ENCODE results near the gene BLVRA. TPM values are rescaled to one million over a fixed set of nuclear protein-coding genes. Genes with fewer than 3 reads are reported as not detected.
"Not testable (repeated sequence)": the region's sequence is repeated elsewhere in the genome, so short reads cannot be mapped to it uniquely, and the experiment has no call there.

Gene BLVRA
- 10 to 100 TPM; 24.3 to 92.0 (median 74.7) TPM for polyA plus RNA-seq

- 1 to 4% (median 4%) methylated on average over 55 to 67 of the region's 67 CpGs for WGBS, 3 donors
- H3K27ac ChIP-seq (ENCODE audit: low read depth, low read length): no peak within 1 kb of the TSS
These were observed at the start of gene BLVRA for GRCh38 chr7:43758029-43758821. TSS of gene BLVRA (plus strand) at chr7:43758680. CDS start at chr7:43771159, 12,479 bp downstream.

GRCh38 chr7:43711503-43711902, 47.0 kb upstream of the BLVRA start:
- no peak overlapping the region for H3K27ac ChIP-seq (ENCODE audit: low read depth, low read length)
- WGBS, 3 donors: 89 to 100% (median 93%) methylated on average over 1 of the region's 1 CpG

- 97 to 100% (median 98%) methylated on average over 2 of the region's 2 CpGs for WGBS, 3 donors
- H3K27ac ChIP-seq (ENCODE audit: low read depth, low read length): not testable (repeated sequence)
These were observed 42.5 kb upstream of the BLVRA start for GRCh38 chr7:43715966-43716365.

- 66 to 94% (median 72%) methylated on average over 2 of the region's 2 CpGs for WGBS, 3 donors
- no peak overlapping the region for H3K27ac ChIP-seq (ENCODE audit: low read depth, low read length)
These were observed 41.9 kb upstream of the BLVRA start for GRCh38 chr7:43716598-43716997.

- H3K27ac ChIP-seq (ENCODE audit: low read depth, low read length): no peak overlapping the region
- WGBS, 3 donors: 38 to 43% (median 41%) methylated on average over 2 of the region's 2 CpGs
These were observed 37.2 kb upstream of the BLVRA start for GRCh38 chr7:43721193-43721806.

- no peak overlapping the region for H3K27ac ChIP-seq (ENCODE audit: low read depth, low read length)
These were observed 35.5 kb upstream of the BLVRA start for GRCh38 chr7:43723007-43723341.

GRCh38 chr7:43725251-43725650, 33.2 kb upstream of the BLVRA start:
- no peak overlapping the region for H3K27ac ChIP-seq (ENCODE audit: low read depth, low read length)
- 91 to 97% (median 92%) methylated on average over 3 of the region's 3 CpGs for WGBS, 3 donors

GRCh38 chr7:43726466-43726865, 32.0 kb upstream of the BLVRA start:
- no peak overlapping the region for H3K27ac ChIP-seq (ENCODE audit: low read depth, low read length)
- 42 to 62% (median 60%) methylated on average over 4 of the region's 4 CpGs for WGBS, 3 donors

- WGBS, 3 donors: 91 to 92% (median 91%) methylated on average over 5 of the region's 5 CpGs
- H3K27ac ChIP-seq (ENCODE audit: low read depth, low read length): no peak overlapping the region
These were observed 31.5 kb upstream of the BLVRA start for GRCh38 chr7:43727003-43727402.

- 25 to 67% (median 50%) methylated on average over 1 of the region's 1 CpG for WGBS, 3 donors
- no peak overlapping the region for H3K27ac ChIP-seq (ENCODE audit: low read depth, low read length)
These were observed 31.0 kb upstream of the BLVRA start for GRCh38 chr7:43727494-43727893.

GRCh38 chr7:43729214-43729923, 29.1 kb upstream of the BLVRA start, which contains the start of gene COA1:
TSS of gene COA1 (minus strand) at chr7:43729523. CDS start at chr7:43648614, 80,909 bp downstream.
- 0% methylated on average over 66 of the region's 66 CpGs for WGBS, 3 donors
- no peak within 1 kb of the TSS for H3K27ac ChIP-seq (ENCODE audit: low read depth, low read length)

GRCh38 chr7:43729924-43730248, 28.6 kb upstream of the BLVRA start:
- 9 to 25% (median 24%) methylated on average over 4 of the region's 4 CpGs for WGBS, 3 donors
- H3K27ac ChIP-seq (ENCODE audit: low read depth, low read length): no peak overlapping the region

- 85 to 90% (median 88%) methylated on average over 3 of the region's 3 CpGs for WGBS, 3 donors
- H3K27ac ChIP-seq (ENCODE audit: low read depth, low read length): not testable (repeated sequence)
These were observed 27.0 kb upstream of the BLVRA start for GRCh38 chr7:43731494-43731893.

GRCh38 chr7:43734575-43735332, 23.7 kb upstream of the BLVRA start:
- 56 to 75% (median 60%) methylated on average over 16 to 18 of the region's 18 CpGs for WGBS, 3 donors
- not testable (repeated sequence) for H3K27ac ChIP-seq (ENCODE audit: low read depth, low read length)

GRCh38 chr7:43735403-43735801, 23.1 kb upstream of the BLVRA start:
- H3K27ac ChIP-seq (ENCODE audit: low read depth, low read length): no peak overlapping the region
- WGBS, 3 donors: 93 to 96% (median 95%) methylated on average over 1 of the region's 1 CpG

- 45 to 53% (median 50%) methylated on average over 2 of the region's 2 CpGs for WGBS, 3 donors
- H3K27ac ChIP-seq (ENCODE audit: low read depth, low read length): no peak overlapping the region
These were observed 22.5 kb upstream of the BLVRA start for GRCh38 chr7:43735802-43736603.

- no peak overlapping the region for H3K27ac ChIP-seq (ENCODE audit: low read depth, low read length)
- WGBS, 3 donors: 91% methylated on average over 6 of the region's 6 CpGs
These were observed 20.9 kb upstream of the BLVRA start for GRCh38 chr7:43737467-43738127.

- H3K27ac ChIP-seq (ENCODE audit: low read depth, low read length): no peak overlapping the region
These were observed 15.8 kb upstream of the BLVRA start for GRCh38 chr7:43742692-43743091.

Data from adipose tissue (tissue), 3 donors.